Forelimb muscle (tissue), 1 donor: ENCODE data around the gene MTG2. TPM values are rescaled to one million over a fixed set of nuclear protein-coding genes. Genes with fewer than 3 reads are reported as not detected.

Source experiments
- DNase-seq: peaks from one replicate; pipeline ENCODE4 v3.0.0-alpha.2; 2013; ENCODE audit warnings: low read depth
- polyA plus RNA-seq: library from polyadenylated mRNA; unstranded; fragments of 120-200 nt; gene quantifications from one replicate; pipeline ENCODE4 v1.2.1, GENCODE V29; 2013; ENCODE audit not compliant: insufficient read length

The MTG2 gene
- polyA plus RNA-seq = 28.8 TPM

DNA sequence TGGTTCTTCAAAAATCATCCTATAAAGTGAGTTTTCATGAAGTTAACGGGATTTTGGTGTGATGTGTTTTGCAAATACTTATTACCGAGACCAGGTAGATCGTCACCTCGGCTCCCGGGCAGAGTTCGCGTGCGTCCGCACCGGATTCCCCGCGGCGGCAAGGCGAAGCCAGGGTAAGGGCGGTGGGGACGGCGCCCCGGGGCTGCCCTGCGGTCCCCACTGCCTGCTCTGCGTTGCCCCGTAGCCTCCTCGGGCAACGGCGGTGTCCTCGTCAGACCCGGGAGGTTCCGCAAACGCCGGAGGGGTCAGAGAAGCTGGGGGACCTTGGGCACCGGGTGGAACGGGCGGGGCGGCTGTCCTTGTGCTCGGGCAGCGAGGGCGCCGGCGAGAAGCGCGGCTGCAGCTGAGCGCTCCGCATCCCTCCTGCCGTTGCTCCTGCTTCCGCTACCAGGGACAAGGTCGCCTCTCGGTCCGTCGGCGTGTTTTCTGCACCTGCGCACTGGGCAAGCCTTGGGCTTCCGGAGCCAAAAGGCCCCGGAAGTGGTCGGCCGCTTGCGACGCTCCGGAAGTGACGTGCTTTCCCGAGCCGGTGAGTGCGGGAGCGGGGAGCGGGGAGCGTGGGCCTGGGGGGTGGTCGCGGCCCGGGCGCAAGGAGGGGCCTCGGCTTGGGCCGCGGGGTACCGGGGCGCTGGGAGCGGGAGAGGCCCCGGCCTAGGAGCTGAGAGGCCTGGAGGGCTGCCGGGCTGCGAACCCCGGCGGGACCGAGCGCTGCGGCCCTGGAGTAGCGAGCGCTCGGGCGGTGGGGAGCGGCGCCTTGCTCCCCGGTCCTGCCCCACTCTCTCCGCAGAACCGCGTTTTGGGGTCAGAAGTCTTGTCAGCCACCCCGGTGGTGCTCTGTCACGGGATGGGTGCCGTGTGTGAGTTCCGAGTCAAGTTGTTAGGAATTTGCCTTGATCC, at the start of gene MTG2:
Gene MTG2, plus strand, starts transcription at position 560 of the 957 bp plus-strand sequence. CDS start 10,393 bp downstream, outside the sequence.
- peak; percentile 89 for DNase-seq

DNA sequence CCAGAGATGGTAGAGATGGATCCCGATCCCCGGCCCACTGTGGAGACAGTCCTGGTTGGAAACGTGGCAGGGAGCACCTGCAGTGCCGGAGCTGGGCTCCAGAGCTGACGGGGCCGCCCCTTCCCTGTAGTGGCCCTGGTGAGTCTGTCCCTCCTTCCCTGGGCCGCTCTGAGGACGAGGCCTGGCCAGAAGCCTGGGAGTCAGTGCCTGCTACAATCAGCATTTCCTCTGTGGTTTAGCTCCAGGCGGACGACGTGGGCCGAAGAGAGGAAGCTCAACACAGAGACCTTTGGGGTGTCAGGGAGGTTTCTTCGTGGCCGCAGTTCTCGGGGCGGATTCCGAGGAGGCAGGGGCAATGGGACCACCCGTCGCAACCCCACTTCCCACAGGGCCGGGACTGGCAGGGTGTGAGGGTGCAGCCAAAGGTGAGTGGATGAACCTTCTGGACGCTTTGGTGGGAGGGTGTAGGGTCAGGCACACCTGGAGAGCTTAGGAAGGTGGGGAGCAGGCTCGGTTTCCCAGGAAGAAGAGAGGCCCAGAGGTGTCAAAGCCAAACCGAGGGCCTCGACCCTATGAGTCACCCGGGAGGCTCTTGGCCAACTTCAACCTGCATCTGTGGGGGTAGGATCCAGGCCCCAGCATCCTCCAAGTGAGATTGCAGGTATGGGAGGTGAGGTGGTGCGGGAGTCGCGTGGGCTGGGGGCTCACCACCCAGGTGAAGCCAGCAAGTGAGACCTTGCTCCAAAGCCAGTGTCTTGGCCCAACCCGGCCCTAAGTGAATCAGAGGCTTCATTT, 49.6 kb upstream of the MTG2 start:
- no peak for DNase-seq

DNA sequence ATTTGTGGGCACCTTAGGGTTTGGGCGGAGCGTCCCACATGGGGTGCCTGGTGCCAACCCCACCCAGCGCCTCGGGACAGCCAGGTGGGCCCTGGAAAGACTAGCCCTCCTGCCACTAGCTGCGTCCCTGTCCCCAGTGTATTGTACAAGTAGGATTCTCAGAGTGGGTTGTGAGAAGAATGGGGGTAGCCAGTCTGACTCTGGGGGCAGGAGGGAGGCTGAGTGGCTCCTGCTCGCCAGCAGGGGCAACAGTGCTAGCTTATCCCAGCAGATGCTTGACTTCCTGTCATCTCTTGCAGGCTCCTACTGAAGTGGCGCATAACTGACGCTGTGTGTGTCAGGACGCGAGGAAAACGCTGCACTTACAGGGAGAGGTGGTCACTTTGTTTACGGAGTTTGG, 49.0 kb upstream of the MTG2 start:
- DNase-seq = no peak

- DNase-seq = no peak
Observed at GRCh38 chr20:62134735-62135231, 48.0 kb upstream of the MTG2 start.

DNA sequence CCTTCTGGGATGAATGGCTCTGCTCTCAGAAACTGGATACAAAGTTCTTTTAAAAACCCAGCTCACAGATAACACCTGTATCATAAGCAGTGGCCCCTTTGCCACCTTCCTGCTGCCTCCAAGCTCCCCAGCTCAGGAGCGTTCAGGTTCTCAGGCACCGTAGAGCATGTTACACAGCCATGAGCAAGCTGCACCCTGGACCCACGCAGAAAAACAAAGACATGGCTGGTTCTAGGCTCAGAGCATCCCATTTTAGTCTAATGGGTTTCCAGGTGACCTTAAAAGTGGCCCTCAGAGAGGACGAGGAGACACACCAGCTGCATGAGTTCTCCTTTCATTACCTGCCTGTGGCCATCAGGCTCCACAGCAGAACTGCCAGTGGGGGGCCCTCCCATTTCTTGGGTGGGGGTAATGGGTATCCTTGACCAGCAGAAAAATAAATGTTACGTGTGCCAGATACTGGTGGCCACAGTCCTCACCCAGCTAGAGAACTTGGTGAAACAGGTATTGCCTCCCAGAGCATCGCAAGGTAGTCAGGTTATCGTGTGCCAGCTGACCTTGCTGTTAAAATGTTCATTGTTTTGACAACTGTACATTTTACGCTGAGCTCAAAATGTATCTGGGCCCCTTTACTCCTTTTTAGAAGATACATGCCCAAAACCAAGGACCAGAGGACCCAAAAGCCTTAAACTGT, 47.1 kb upstream of the MTG2 start:
- no peak for DNase-seq

GRCh38 chr20:62136283-62137091, 46.3 kb upstream of the MTG2 start:
- no peak for DNase-seq

GRCh38 chr20:62137092-62137384, 45.8 kb upstream of the MTG2 start:
- no peak for DNase-seq

DNA sequence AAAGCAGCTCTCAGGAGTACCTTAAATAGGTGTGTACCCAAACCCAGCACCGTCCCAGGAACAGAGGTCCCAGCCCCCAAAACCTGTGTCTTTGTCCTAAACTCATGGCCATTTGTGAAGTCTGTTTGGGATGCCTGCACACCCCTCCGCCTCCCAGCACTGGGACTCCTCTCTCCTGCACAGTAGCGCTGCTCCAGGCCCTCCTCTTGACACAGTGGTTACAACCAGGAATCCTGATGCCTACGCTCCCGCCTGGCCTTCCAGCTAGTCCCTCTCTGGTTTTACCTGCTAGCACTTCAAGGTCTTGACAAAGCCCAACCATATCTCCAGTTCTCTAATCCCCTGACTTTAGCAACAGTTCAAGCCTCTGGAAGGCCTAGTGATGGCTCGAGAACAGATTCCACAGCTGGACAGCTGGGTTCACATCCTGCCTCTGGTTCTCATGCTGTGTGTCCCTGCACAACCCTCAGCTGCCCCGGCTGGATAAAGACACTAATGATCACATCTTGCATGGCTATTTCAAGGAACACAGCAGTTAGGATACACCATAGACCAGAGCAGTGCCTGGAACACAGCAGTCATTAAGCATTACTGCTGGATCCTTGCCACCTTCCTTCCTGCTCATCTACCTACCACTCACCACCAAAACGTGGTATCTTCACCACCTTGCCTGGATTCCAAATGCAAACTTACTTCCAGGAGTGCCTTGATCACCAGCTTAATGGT, 45.2 kb upstream of the MTG2 start:
- DNase-seq = no peak

- DNase-seq = no peak
Observed at GRCh38 chr20:62138204-62138543, 44.7 kb upstream of the MTG2 start.

DNA sequence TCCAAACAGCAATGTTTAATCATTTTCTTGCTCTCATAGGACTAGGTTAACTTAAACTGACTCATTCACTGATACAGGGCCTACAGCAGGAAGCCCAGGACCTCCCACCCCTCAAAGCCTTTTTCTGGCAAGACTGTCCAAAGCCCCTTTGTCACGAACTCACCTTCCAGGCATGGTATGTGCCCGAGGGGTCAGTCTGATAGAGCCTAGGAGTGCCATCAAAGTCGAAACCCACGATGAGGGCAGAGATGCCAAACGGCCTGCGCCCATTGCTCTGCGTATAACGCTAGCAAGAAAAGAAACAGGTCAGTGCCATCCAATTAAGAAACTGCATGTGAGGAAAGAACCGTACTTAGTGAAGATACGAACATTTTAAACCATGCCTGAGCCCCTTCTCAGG, 43.9 kb upstream of the MTG2 start:
- DNase-seq = no peak

- DNase-seq = no peak
Observed at GRCh38 chr20:62139636-62140035, 43.2 kb upstream of the MTG2 start.

DNA sequence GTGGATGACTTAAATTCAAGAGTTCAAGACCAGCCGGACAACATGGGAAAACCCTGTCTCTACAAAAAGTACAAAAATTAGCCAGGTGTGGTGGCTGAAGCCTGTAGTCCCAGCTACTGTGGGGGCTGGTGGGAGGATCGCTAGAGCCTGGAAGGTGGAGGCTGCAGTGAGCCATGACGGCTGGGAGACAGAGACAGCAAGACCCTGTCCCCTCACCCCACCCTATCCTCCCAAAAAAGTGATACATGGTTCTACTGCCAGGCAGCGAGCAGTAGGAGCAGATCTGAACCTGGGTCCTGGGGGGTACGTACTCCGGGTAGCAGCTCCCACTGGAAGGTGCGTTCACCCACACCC, 41.8 kb upstream of the MTG2 start:
- no peak for DNase-seq

DNA sequence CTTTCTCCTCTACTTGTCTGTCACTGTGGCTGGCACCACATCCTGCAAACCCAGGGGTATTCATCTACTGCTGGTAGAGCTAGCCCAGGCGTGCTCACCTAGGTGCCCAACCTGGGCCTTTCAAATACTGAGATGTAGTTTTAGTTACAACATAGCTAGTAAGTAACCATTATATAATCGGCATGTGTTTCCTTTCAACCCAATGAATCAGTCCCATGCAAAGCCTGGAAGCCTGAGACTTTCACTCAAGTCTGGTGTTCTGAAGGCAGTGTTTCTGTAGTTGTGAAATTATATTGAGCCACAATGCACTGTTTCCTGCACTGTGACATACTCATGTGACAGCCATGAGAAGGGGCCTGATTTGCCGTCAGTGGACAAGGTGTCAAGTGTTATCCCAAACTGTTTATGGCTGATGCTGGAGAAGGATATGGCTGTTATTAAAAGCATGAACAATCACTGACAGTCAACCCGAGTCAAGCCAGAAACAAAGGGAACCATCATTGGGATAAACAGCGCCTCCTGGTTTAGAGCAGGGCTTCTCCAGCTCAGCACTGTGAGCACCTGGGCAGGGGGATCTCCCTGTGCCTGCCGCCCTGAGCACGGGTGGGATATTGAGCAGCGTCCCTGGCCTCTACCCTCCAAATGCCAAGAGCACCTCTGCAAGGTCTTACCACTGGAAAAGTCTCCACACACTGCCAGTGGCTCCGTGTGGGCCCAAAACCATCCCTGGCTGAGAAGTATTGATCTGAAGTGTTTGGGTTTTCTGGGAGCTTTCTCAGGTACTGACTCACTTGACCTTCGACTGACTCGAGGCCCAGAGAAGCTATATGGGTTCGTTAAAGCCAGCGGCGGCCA, 41.2 kb upstream of the MTG2 start:
- DNase-seq = no peak

DNA sequence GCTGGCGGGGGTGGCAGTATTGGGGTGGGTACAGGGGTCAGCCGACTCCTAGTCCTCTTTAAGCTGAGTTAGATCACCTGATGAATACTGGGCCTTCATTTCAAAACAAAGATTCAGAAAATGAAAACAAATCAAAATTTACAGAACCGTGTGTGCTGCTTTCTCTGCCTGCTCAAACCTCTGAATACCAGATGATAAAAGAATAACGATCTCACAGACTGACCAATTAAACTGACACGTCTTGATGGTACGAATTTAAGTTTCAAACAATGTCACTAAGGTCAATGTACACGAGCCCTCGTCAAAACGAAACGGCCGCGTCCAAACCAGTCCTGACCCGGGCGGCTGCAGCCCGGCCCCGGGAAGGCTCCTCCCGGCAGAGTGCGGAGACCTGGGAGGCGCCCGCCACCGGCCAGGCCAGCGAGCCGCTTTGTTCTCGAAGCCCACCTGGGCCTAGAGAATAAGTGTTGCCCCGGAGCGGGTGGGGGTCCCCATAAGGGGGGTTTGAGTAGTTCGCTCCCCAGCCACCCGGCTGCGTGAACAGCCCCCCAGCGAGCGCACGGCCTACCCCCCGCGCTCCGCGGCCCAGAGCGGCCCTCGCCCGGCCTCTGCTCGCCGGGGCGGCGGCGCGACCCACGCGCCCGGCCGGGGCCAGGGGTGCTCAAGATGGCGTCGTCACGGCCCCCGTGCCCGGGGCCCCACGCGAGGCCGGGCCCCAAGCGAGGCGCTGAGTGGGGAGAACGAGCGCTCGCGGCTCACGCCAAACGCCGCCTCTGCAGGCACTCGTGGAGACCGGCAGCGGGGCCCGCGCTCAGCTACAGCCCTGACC, 40.4 kb upstream of the MTG2 start:
- no peak for DNase-seq

- peak; percentile 47 for DNase-seq
Observed at GRCh38 chr20:62143081-62143956, 39.5 kb upstream of the MTG2 start, which contains the start of the genes PSMA7 and SS18L1. TSS of gene PSMA7 (minus strand) at chr20:62143394. CDS start at chr20:62143303, 91 bp downstream. TSS of gene SS18L1 (plus strand) at chr20:62143769. CDS start at chr20:62143821, 52 bp downstream.

GRCh38 chr20:62143957-62144825, 38.6 kb upstream of the MTG2 start:
- DNase-seq = no peak

- DNase-seq = no peak
Observed at GRCh38 chr20:62145688-62146018, 37.2 kb upstream of the MTG2 start.
